Esophagus (tissue), 2 donors: Measurements from ENCODE around the gene NOBOX. TPM values are rescaled to one million over a fixed set of nuclear protein-coding genes. Genes with fewer than 3 reads are reported as not detected.
A peak's percentile ranks its signal among the peaks of the same experiment; 100 is the strongest.

Experiments used
- H3K27ac ChIP-seq, 2 donors: one replicate each; pipeline ENCODE4 v1.5.1; 2013; ENCODE audit warnings: low read depth in 2 of 2, mild to moderate bottlenecking in 2 of 2, inconsistent platforms in 1 of 2, low read length in 1 of 2, moderate library complexity in 1 of 2
- H3K27me3 ChIP-seq, 2 donors: one replicate each; pipeline ENCODE4 v1.6.1; 2013; ENCODE audit warnings: low read length in 2 of 2, control low read depth in 1 of 2, mild to moderate bottlenecking in 1 of 2; ENCODE audit not compliant: insufficient read depth in 2 of 2, control insufficient read depth in 1 of 2
- H3K36me3 ChIP-seq, 2 donors: one replicate each; pipeline ENCODE4 v1.6.1; 2013; ENCODE audit warnings: low read length in 1 of 2; ENCODE audit not compliant: control insufficient read depth in 2 of 2, insufficient read depth in 2 of 2
- H3K4me1 ChIP-seq, 2 donors: one replicate each; pipeline ENCODE4 v1.6.1; 2013; ENCODE audit warnings: low read length in 1 of 2; ENCODE audit not compliant: control insufficient read depth in 2 of 2, insufficient read depth in 2 of 2
- H3K4me3 ChIP-seq, 2 donors: one replicate each; pipeline ENCODE4 v1.5.1; 2013; ENCODE audit warnings: low read length in 2 of 2, mild to moderate bottlenecking in 2 of 2, low read depth in 1 of 2, moderate library complexity in 1 of 2
- H3K9me3 ChIP-seq, 2 donors: one replicate each; pipeline ENCODE4 v1.6.1; 2013; ENCODE audit warnings: mild to moderate bottlenecking in 2 of 2, low read depth in 1 of 2, low read length in 1 of 2, moderate library complexity in 1 of 2; ENCODE audit not compliant: control insufficient read depth in 2 of 2, insufficient read depth in 1 of 2
- WGBS, 2 donors: extraction: QIAGEN DNeasy Blood & Tissue Kit; methylation state at CpG; one replicate each; pipeline ENCODE4 v1.1.7; 2013; 5-methylcytosine and 5-hydroxymethylcytosine counted together
- polyA plus RNA-seq, 2 donors: library from polyadenylated mRNA; stranded (reverse); fragments of 200-250 nt; gene quantifications; one replicate each; pipeline ENCODE4 v1.2.3, GENCODE V29; 2013
- donor health status: healthy with polysubstance abuse.
- donor health status: Bipolar disorder and iron deficiency.

NOBOX gene
- polyA plus RNA-seq, 2 donors: not detected

- no peaks in the 10 kb centered on the region for H3K27me3 ChIP-seq
- peaks cover 0 to 3% of the 10 kb centered on the region in 2 donors for H3K9me3 ChIP-seq
- H3K4me3 ChIP-seq: no peak overlapping the region
- no peak overlapping the region for H3K27ac ChIP-seq
- H3K4me1 ChIP-seq: peaks cover 0 to 3% of the 10 kb centered on the region in 2 donors
- no peaks in the 10 kb centered on the region for H3K36me3 ChIP-seq
These were observed 12.8 kb upstream of the NOBOX start for GRCh38 chr7:144416341-144416740.

- Histone ChIP-seq H3K27ac (no peak overlapping the region), H3K9me3 (peaks cover 0 to 3% of the 10 kb centered on the region in 2 donors), H3K36me3 (no peaks in the 10 kb centered on the region), H3K4me1 (peaks cover 0 to 3% of the 10 kb centered on the region in 2 donors), H3K27me3 (no peaks in the 10 kb centered on the region), H3K4me3 (no peak overlapping the region)
These were observed 12.4 kb upstream of the NOBOX start for GRCh38 chr7:144415858-144416257.

DNA sequence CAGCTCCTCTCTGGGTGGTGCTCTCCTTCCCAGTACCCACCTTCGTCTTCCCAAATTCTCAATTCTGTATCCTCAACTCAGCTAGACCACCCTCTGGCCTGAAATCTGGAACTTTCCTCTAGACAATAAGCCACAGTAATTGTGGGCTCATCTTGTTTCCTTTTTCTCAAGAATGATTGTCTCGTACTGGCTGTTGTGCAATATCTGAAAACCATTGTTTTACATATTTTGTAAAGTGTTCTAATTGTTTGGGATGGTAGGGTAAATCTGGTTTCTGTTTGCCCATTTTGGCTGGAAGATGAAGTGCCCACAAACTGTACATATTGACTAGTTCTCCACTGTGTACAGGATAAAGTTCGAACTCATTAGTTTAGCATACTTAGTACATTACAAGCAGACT is 11.3 kb upstream of the NOBOX start:
- WGBS, 2 donors: 52 to 73% methylated on average over 3 of the region's 3 CpGs
- no peaks in the 10 kb centered on the region for H3K36me3 ChIP-seq
- no peak overlapping the region for H3K4me3 ChIP-seq
- no peaks in the 10 kb centered on the region for H3K27me3 ChIP-seq
- peaks cover 0 to 3% of the 10 kb centered on the region in 2 donors for H3K9me3 ChIP-seq
- no peak overlapping the region for H3K27ac ChIP-seq
- H3K4me1 ChIP-seq: peaks cover 0 to 4% of the 10 kb centered on the region in 2 donors

DNA sequence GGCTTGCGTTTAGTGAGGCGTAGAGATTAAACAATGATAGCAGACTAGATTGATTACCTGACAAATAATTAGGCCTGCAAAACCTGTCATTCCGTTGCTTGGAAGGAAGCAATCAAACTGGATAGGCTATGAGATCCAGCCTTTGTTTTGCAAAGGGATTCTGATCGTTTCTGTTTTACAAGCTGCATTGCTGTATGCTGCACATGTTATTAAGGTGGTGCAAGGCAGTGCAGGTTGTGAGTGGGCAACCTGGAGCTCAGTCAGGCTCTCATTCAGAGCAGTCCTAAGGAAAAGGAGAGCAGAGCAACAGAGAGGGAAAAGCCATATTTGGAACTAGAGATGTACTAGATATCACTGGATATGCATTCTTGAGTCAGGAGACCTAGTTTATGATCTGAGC is 6.9 kb upstream of the NOBOX start:
- Histone ChIP-seq H3K4me3 (no peak overlapping the region), H3K36me3 (no peaks in the 10 kb centered on the region), H3K27me3 (no peaks in the 10 kb centered on the region), H3K4me1 (peaks cover 0 to 2% of the 10 kb centered on the region in 2 donors), H3K27ac (peak overlapping the region; percentile 35 to 68), H3K9me3 (no peaks in the 10 kb centered on the region)
- 12 to 25% methylated on average over 4 of the region's 4 CpGs for WGBS, 2 donors

GRCh38 chr7:144408121-144408520 is 4.6 kb upstream of the NOBOX start:
- peak overlapping the region in 1 of 2 donors; percentile 29 for H3K4me3 ChIP-seq
- no peaks in the 10 kb centered on the region for H3K36me3 ChIP-seq
- no peaks in the 10 kb centered on the region for H3K9me3 ChIP-seq
- 37 to 51% methylated on average over 3 of the region's 3 CpGs for WGBS, 2 donors
- H3K27ac ChIP-seq: peak overlapping the region; percentile 92 to 99
- peaks cover 0 to 2% of the 10 kb centered on the region in 2 donors for H3K4me1 ChIP-seq
- H3K27me3 ChIP-seq: no peaks in the 10 kb centered on the region

DNA sequence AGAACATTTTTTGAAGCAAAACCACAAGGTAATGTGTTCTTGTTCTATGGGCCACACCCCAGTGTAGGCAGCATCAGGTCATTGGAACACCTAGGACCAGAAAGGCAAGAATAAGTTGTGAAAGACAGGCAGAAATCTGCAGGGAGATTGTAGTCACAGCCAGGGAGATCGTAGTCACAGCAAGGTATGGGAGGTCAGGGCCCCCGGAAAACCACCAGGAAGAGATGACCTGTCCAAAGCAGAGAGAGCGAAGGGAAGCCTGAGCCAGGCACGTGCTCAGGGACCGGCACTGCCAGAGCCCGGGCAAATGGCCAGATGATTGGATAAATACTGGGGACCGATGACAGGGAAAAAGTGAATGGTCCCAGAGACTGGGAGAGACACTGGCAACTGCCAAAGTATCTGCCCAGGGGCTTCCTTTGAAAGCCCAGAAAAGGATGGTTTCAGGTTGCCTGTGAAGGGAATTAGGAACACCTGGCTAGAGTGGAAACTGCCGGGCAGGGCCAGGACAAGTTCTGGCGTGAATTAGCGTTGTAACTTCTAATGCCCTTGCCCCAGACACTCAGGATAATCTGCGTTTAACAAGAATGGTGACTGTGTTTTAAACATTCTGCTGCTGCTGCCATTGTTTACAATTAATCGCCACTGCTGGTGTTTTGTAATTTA is 3.9 kb upstream of the NOBOX start:
- no peaks in the 10 kb centered on the region for H3K36me3 ChIP-seq
- WGBS, 2 donors: 33 to 45% methylated on average over 12 of the region's 12 CpGs
- H3K9me3 ChIP-seq: no peaks in the 10 kb centered on the region
- H3K27me3 ChIP-seq: no peaks in the 10 kb centered on the region
- peaks cover 0 to 2% of the 10 kb centered on the region in 2 donors for H3K4me1 ChIP-seq
- H3K4me3 ChIP-seq: peak overlapping the region in 1 of 2 donors; percentile 29
- peak overlapping the region; percentile 92 to 99 for H3K27ac ChIP-seq

- H3K27me3 ChIP-seq: no peaks in the 10 kb centered on the region
- no peaks in the 10 kb centered on the region for H3K4me1 ChIP-seq
- no peaks in the 10 kb centered on the region for H3K36me3 ChIP-seq
- H3K27ac ChIP-seq: no peak overlapping the region
- H3K4me3 ChIP-seq: no peak overlapping the region
- no peaks in the 10 kb centered on the region for H3K9me3 ChIP-seq
- WGBS, 2 donors: 74 to 82% methylated on average over 4 of the region's 4 CpGs
These were observed 1.5 kb upstream of the NOBOX start for GRCh38 chr7:144404946-144405345.

- H3K4me3 ChIP-seq: no peak overlapping the region
- WGBS, 2 donors: 95 to 96% methylated on average over 5 to 11 of the region's 11 CpGs
- H3K4me1 ChIP-seq: no peaks in the 10 kb centered on the region
- H3K27ac ChIP-seq: no peak overlapping the region
- no peaks in the 10 kb centered on the region for H3K9me3 ChIP-seq
- no peaks in the 10 kb centered on the region for H3K27me3 ChIP-seq
- no peaks in the 10 kb centered on the region for H3K36me3 ChIP-seq
These were observed 391 bp downstream of the NOBOX start for GRCh38 chr7:144403102-144403501.

DNA sequence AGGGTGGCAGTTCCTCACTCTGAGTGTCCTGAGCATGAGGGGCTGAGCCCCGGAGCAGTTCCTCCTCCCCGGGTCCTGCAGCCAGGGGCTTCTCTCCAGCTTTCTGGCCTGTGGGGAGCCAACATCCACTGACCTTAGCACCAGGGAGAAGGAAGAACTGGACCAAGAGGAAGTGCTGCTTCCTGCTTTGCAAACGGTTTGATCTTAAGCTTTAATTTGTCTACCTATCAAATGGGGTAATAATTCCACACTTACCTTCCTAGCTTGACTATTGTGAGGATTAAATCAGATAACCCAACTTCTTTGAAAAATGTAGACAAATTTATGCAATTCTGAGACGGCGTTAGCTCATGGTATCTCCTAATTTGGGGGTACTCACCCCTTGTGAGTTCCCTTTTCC is 2.0 kb downstream of the NOBOX start:
- Histone ChIP-seq H3K27ac (no peak overlapping the region), H3K4me3 (no peak overlapping the region), H3K27me3 (no peaks in the 10 kb centered on the region), H3K9me3 (no peaks in the 10 kb centered on the region), H3K4me1 (no peaks in the 10 kb centered on the region), H3K36me3 (no peaks in the 10 kb centered on the region)
- 67 to 71% methylated on average over 5 of the region's 5 CpGs for WGBS, 2 donors

- H3K4me3 ChIP-seq: no peak overlapping the region
- H3K27me3 ChIP-seq: no peaks in the 10 kb centered on the region
- WGBS, 2 donors: 86 to 91% methylated on average over 11 of the region's 11 CpGs
- H3K27ac ChIP-seq: no peak overlapping the region
- no peaks in the 10 kb centered on the region for H3K4me1 ChIP-seq
- no peaks in the 10 kb centered on the region for H3K36me3 ChIP-seq
- no peaks in the 10 kb centered on the region for H3K9me3 ChIP-seq
These were observed 3.5 kb downstream of the NOBOX start for GRCh38 chr7:144399946-144400345.
